Peyer's patch (tissue), 4 donors: ENCODE measurements around the gene CRYL1.

Experiments
- CTCF ChIP-seq, 6 experiments: fragments of 450-650 bp in 4 of 6; fragments of 200-600 bp in 2 of 6; sonication (generic) in 1 of 6; IDR thresholded peaks; one replicate each; pipeline ENCODE4 v1.5.1; 2017 to 2019; ENCODE audit warnings: antibody characterized with exemption in 6 of 6, mild to moderate bottlenecking in 3 of 6, moderate library complexity in 1 of 6
- POLR2A ChIP-seq, 2 donors: fragments of 450-650 bp; IDR thresholded peaks; one replicate each; pipeline ENCODE4 v1.5.1; 2017; ENCODE audit warnings: antibody characterized with exemption in 2 of 2, mild to moderate bottlenecking in 2 of 2, moderate library complexity in 2 of 2

- TF ChIP-seq CTCF (IDR thresholded peaks at IDR 0.05) = no peak
- no peak for TF ChIP-seq POLR2A (IDR thresholded peaks at IDR 0.05)
Observed at GRCh38 chr13:20503088-20504083, 22.3 kb downstream of the CRYL1 start.
